ENCODE results near the gene CLDN10. TPM values are rescaled to one million over a fixed set of nuclear protein-coding genes. Genes with fewer than 3 reads are reported as not detected.

CLDN10 gene
- total RNA-seq, 1 experiment from 2014 or later: not detected

GRCh38 chr13:95588134-95588533, 35.6 kb downstream of the CLDN10 start:
- no peak for DNase-seq (ENCODE audit: low spot score)
- H3K27ac ChIP-seq (ENCODE audit: low read depth, low read length, poor library complexity, severe bottlenecking): no peak overlapping the region
- no peaks in the 10 kb centered on the region for H3K9me3 ChIP-seq (ENCODE audit: low read depth, low read length, poor library complexity, severe bottlenecking)
- no peak overlapping the region for H3K4me3 ChIP-seq (ENCODE audit: low read depth, low read length, poor library complexity, severe bottlenecking)
- H3K27me3 ChIP-seq (replicated peaks; ENCODE audit: insufficient read depth, low read depth, low read length, poor library complexity): no peaks in the 10 kb centered on the region
- ChIA-PET POLR2A (ENCODE audit: low non-redundant PET) (no interaction called here), CTCF (no interaction called here)
- BruUV-seq (replicated peaks): no TSS peak
- no peaks in the 10 kb centered on the region for H3K4me1 ChIP-seq (ENCODE audit: insufficient read depth, low read length, poor library complexity, severe bottlenecking)
- intact Hi-C loops (cut with micrococcal nuclease; ENCODE audit: unreplicated experiment): no loop called here
- no peak for TF ChIP-seq CTCF (conservative IDR thresholded peaks at IDR 0.05; ENCODE audit: low read depth, low read length)
- no peak for TF ChIP-seq EZH2 (IDR thresholded peaks at IDR 0.05; ENCODE audit: borderline replicate concordance, low read depth, low read length, poor library complexity, severe bottlenecking)
- H3K36me3 ChIP-seq (ENCODE audit: insufficient read depth, low read length, poor library complexity, severe bottlenecking): no peaks in the 10 kb centered on the region

- Histone ChIP-seq H3K9me3 (ENCODE audit: low read depth, low read length, poor library complexity, severe bottlenecking) (no peaks in the 10 kb centered on the region), H3K4me3 (ENCODE audit: low read depth, low read length, poor library complexity, severe bottlenecking) (no peak overlapping the region), H3K27me3 (replicated peaks; ENCODE audit: insufficient read depth, low read depth, low read length, poor library complexity) (no peaks in the 10 kb centered on the region), H3K27ac (ENCODE audit: low read depth, low read length, poor library complexity, severe bottlenecking) (no peak overlapping the region), H3K36me3 (ENCODE audit: insufficient read depth, low read length, poor library complexity, severe bottlenecking) (no peaks in the 10 kb centered on the region), H3K4me1 (ENCODE audit: insufficient read depth, low read length, poor library complexity, severe bottlenecking) (no peaks in the 10 kb centered on the region)
- TF ChIP-seq EZH2 (IDR thresholded peaks at IDR 0.05; ENCODE audit: borderline replicate concordance, low read depth, low read length, poor library complexity, severe bottlenecking): no peak
- no peak for TF ChIP-seq CTCF (conservative IDR thresholded peaks at IDR 0.05; ENCODE audit: low read depth, low read length)
- POLR2A ChIA-PET (ENCODE audit: low non-redundant PET): no interaction called here
- intact Hi-C loops (cut with micrococcal nuclease; ENCODE audit: unreplicated experiment): no loop called here
- DNase-seq (ENCODE audit: low spot score): no peak
- CTCF ChIA-PET: no interaction called here
- no TSS peak for BruUV-seq (replicated peaks)
Measured at GRCh38 chr13:95588721-95589120, 36.2 kb downstream of the CLDN10 start.

GRCh38 chr13:95593462-95593861, 40.9 kb downstream of the CLDN10 start:
- intact Hi-C loops (cut with micrococcal nuclease; ENCODE audit: unreplicated experiment): no loop called here
- ChIA-PET POLR2A (ENCODE audit: low non-redundant PET) (no interaction called here), CTCF (no interaction called here)
- Histone ChIP-seq H3K9me3 (ENCODE audit: low read depth, low read length, poor library complexity, severe bottlenecking) (no peaks in the 10 kb centered on the region), H3K4me3 (ENCODE audit: low read depth, low read length, poor library complexity, severe bottlenecking) (no peak overlapping the region), H3K27me3 (replicated peaks; ENCODE audit: insufficient read depth, low read depth, low read length, poor library complexity) (no peaks in the 10 kb centered on the region), H3K4me1 (ENCODE audit: insufficient read depth, low read length, poor library complexity, severe bottlenecking) (no peaks in the 10 kb centered on the region), H3K27ac (ENCODE audit: low read depth, low read length, poor library complexity, severe bottlenecking) (no peak overlapping the region), H3K36me3 (ENCODE audit: insufficient read depth, low read length, poor library complexity, severe bottlenecking) (no peaks in the 10 kb centered on the region)
- no peak for DNase-seq (ENCODE audit: low spot score)
- BruUV-seq (replicated peaks): no TSS peak
- no peak for TF ChIP-seq CTCF (conservative IDR thresholded peaks at IDR 0.05; ENCODE audit: low read depth, low read length)
